GM18520 (cell line): Measurements from ENCODE around the gene NOC2L.

Source experiments
- ATAC-seq: cut with Tn5 transposase; IDR thresholded peaks from one replicate; pipeline ENCODE4 v1.9.1; 2021; ENCODE audit not compliant: unreplicated experiment

The NOC2L gene

DNA sequence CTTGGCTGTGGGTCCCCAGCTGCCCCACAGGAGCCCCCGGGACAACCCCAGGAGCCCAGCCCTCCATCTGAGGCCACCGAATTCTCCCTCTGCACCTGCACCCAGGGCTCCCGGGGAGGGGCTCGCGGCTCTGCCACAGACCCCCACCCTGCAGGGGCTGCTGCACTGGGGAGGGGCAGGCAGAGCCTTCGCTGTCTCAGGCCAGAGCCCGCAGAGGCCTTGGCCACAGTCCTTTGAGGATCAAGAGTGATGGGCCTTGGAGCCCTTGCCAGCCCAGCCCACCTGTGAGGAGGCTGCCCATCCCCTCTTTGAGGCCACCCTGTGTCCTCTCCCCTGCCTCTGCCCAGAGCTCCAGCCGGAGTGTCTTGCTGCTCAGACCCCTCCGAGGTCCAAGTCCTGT, 16.3 kb upstream of the NOC2L start:
- no peak for ATAC-seq

DNA sequence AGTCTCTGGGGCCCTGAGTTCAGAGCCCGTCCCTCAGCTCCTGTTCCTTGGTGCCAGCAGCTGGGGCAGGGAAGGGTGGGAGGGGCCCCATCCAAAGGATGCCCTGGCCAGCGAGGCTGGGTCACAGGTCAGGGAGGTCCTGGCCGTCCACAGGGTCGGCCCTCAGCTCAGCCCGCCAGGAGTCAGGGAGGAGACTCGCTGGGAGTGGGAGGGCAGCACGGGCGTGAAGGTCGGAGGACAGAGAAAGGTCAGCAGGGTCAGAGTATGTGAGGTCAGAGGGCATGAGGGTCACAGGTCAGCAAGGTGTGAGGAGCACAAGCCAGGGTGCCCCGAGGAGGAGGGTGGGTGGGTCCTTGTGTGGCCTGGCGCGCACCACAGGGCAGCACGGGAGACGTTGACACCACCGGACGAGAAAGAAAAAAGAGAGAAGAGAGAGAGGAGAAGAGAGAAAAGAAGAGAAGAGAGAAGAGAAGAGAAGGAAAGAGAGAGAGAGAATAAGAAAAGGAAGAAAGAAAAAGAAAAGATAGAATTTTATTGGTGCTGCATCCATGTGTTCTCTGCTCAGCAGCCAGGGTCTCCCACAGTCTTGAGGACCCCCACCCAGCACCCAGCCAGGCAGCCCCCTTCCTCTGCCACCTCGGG, 15.8 kb upstream of the NOC2L start:
- no peak for ATAC-seq

DNA sequence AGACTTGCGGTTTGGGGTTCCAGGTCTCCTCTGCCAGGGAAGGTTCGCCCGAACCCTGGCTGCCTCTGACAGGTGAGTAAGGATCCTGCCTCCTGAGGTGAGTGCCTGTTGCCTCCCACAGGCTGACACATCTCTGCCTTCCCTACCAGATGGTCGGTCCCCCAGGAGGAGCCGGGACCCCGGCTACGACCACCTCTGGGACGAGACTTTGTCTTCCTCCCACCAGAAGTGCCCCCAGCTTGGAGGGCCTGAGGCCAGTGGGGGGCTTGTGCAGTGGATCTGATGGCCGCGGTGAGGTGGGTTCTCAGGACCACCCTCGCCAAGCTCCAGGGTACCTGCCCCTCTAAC, 15.2 kb upstream of the NOC2L start:
- ATAC-seq = no peak

DNA sequence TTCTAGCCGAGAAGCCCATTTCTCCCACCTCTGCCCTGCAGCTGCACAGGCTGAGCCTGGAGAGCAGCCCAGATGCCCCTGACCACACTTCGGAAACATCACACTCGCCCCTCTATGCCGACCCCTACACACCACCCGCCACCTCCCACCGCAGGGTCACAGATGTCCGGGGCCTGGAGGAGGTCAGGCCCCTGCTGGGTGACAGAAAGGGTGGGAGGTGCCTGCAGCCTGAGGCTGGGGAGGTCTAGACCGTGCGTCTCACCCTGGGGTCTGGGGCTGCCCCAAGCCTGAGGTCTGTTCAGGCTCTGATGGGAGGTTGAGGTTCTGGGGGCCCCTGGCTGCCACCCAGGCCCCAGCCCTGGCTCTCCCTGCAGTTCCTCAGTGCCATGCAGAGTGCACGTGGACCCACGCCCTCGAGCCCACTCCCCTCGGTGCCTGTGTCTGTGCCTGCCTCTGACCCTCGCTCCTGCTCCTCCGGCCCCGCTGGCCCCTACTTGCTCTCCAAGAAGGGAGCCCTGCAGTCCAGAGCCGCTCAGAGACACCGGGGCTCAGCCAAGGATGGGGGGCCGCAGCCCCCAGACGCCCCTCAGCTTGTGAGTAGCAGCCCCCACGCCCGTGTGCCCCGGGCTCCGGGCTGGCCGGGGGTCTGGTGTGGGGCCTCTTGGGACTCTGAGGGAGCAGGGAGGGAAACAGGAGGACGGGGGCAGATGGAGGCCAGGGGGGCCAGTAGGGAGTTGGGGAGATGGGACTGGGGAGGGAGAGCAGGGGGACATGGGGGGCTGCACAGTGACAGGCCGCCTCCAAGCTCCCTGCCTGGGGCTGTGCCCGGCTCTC, 14.6 kb upstream of the NOC2L start:
- ATAC-seq = no peak

DNA sequence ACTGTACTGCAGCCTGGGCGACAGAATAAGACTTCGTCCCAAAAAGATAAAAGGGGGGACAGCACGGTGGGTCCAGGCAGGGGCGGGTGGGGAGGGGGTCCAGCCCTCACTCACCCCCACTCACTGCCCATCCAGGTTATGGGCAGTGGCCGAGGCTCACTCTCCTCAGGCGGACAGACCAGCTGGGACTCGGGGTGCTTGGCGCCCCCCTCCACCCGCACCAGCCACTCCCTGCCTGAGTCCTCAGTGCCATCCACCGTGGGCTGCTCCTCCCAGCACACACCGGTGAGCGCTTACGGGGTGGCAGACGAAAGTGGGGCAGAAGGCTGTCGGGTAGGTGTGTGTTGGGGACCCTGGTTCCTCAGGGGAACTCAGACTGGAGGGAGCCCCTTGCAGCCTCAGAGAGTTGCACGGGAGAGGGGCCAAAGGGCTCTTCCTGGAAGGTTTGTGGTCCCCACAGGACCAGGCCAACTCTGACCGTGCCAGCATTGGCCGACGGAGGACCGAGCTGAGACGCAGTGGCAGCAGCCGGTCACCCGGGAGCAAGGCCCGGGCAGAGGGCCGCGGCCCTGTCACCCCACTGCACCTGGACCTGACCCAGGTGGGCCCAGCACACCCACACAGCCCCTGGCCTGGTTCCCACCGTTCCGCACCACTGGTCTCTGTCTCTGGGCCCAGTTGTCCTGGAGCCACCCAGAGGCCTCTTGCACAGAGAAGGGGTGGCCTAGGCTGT, 13.8 kb upstream of the NOC2L start:
- no peak for ATAC-seq

DNA sequence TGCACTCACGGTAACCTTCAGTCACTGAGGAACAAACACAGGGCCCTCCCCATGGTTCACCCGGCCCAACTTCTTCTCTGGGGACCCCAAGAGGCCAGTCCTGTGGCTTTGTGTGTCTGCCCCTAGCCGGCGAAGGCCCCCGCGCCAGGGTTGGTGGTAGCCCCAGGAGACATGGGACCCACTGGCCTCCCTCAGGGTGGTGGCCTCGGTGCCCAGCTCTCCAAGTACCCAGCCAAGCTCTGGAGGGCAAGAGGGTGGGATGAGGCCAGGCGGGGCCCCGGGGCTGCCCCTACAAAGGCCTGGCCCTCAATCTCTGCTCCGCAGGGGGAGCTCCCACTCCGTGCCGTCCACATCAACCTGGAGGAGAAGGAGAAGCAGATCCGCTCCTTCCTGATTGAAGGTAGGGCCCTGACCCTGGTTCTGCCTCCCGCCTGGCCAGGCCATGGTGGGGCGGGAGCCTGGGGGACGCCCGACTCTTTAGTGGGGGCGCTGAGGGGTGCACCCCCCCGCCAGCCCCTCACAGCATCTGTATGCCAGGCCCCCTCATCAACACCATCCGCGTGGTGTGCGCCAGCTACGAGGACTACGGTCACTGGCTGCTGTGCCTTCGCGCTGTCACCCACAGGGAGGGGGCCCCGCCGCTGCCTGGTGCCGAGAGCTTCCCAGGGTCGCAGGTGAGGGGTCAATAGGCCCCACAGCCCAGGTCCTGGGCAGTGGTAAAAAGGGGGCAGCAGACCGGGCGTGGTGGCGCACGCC, 12.9 kb upstream of the NOC2L start:
- ATAC-seq = no peak

DNA sequence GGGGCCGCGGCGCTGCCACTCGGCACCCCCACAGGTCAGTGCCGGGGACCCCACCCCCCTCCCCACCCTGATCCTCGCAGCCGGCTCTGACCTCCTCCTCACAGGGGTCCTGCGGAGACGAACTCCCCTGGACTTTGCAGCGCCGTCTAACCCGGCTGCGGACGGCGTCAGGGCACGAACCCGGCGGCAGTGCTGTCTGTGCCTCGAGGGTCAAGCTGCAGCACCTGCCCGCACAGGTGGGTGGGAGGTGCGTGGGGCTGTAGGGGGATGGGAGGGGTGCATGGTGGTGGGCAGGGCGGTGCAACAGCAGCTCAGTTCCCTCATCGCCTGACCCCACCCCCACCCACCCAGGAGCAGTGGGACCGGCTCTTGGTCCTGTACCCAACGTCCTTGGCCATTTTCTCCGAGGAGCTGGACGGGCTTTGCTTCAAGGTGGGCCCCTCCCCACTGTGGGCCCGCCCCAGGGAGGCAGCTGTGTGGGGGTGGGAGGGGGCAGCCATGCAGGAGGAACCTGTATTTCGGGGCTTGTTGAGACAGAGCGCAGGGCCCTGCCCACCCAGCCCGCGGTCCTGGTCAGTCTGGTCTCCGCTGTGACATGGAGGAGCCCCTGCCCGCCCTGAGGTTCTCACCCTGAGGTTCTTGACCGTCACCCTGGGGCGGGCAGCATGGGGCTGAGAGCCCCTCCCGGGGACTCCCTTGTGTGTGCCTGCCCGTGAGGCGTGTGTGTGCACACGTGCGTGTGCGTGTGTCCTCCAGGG, 12.1 kb upstream of the NOC2L start:
- no peak for ATAC-seq

DNA sequence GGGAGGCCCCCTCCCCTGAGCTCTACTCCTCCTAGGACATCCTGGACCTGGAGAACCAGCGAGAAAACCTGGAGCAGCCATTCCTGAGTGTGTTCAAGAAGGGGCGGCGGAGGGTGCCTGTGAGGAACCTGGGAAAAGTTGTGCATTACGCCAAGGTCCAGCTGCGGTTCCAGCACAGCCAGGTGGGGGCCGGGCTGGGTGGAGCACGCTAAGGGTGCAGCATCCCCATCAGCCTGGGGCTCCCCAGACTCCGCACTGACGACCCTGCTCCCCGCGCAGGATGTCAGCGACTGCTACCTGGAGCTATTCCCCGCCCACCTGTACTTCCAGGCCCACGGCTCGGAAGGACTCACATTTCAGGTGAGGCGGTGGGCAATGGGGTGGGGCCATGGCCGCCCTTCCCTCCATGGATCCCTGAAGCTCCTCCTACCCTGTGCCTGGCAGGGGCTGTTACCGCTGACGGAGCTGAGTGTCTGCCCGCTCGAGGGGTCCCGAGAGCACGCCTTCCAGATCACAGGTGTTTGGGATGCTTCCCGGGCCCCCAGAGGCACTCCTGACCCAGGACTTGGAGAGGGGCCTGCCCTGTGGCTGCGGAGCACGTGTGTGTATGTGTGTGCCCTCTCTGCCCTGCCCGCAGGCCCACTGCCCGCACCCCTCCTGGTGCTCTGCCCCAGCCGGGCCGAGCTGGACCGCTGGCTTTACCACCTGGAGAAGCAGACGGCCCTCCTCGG, 11.4 kb upstream of the NOC2L start:
- no peak for ATAC-seq

DNA sequence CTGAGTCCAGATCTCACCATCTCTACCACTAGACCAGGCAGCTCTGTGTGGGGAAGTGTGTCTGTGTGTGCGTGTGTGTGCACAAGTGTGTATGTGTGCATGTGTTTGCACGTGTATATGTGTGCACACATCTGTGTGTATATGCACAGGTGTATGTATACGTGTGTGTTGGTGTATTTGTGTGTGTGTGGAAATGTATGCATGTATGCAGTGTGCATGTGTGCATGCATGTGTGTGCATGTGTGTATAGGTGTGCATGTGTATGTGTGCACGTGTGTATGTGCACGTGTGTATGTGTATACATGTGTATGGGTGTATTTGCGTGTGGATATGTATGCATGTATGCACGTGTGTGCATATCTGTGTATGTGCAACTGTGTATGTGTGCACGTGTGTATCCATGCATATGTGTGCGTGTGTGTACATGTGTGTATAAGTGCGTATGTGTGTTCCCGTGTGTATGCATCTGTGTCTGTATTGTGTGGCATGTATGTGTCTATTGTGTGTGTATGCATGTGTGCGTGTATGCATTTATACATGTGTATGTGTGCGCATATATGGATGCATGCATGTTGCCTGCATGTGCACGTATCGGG, 10.3 kb upstream of the NOC2L start:
- ATAC-seq = no peak

DNA sequence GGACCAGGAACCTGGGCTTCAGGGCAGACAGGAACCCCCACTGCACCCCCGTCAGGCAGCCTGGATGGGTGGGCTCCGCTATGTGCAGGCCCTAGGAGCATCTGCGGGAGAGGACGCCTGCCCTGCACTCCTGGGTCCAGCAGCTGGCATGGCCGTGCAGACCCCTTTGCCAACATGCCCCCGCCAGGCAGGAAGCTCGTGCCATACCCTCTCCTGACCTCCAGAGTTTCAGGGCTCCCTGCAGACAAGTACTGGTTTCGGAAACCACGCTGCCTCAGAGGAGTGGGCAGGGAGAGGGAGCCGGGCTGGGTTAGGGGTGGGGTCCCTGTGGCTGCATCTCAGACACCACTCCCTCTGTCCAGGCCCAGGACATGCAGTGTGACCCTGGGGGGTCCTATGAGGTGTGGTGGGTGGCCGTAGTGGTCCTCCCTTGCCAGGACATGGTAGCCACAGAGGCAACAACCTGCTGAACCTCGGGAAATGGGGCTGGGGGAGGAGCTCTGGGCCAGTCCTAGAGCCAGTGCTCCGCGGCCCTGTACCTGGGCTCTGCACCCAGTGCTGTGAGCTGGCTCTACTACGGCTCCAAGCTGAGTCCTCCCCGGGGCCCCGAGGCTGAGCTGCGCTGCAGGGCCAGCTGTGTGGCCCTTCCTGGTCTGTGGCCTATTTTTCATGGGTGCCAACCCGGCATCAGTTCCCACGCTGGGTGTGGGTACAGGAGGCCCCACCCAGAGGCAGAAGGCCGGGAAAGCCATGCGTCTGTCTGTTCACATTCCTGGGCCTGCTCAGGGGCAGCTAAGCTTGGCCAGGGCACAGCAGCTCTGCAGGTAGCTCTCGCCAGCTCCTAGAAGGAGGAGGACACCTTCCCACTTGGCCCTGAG, 8.6 kb upstream of the NOC2L start:
- no peak for ATAC-seq

DNA sequence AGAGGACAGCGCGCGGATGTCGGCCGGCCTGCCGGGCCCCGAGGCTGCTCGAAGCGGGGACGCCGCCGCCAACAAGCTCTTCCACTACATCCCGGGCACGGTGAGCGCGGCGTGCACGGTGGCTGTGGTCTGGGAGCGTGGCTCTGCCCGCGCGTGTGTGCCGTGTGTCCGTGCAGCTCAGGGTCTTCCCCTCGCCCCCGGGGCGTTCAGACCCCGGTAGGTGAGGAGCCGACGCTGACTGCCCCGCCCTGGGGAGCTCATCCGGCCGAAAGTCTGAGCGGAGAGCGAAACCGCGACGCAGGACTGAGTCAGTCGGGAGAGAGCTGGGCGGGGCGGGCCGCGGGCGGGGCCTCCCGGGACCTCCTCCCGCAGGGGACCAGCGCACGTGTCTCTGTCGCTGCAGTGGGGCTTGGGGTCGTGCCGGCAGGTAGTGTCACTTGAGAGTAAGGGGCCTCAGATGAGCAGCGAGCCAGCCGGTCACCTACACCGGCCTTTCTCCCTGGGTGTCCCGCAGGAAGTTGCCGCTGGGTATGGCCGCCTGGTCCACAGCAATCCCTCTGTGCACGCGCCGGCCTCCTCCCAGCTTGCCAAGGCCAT, 7.7 kb upstream of the NOC2L start:
- ATAC-seq = no peak

DNA sequence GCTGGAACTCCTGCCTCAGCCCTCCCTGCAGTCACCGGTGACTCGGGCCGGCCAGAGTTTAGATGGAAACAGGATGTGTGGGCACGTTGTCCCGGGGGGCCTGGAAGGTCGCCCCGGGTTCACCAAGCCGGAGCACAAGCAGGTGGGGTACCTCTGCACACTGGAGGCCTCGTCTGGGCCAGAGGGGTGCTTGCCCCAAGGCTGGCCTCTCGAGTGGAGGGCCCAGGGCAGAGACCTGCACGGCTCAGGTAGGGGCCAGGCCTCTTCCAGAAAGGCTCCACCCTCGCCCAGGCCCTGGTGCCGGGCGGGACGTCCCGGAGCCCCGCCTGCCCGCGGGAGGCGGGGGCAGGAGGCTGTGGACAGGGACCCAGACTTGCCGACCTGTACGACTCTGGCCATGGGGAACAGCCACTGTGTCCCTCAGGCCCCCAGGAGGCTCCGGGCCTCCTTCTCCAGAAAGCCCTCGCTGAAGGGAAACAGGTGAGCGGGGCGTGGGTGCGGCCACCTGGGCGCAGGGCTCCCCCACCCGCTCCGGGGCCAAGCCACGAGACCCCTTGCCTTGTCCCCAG, 7.2 kb upstream of the NOC2L start, which contains the start of gene PLEKHN1:
Gene PLEKHN1, plus strand, starts transcription at position 348 of the 569 bp plus-strand sequence. Its CDS starts 50 bp downstream, at position 398.
- no peak for ATAC-seq

DNA sequence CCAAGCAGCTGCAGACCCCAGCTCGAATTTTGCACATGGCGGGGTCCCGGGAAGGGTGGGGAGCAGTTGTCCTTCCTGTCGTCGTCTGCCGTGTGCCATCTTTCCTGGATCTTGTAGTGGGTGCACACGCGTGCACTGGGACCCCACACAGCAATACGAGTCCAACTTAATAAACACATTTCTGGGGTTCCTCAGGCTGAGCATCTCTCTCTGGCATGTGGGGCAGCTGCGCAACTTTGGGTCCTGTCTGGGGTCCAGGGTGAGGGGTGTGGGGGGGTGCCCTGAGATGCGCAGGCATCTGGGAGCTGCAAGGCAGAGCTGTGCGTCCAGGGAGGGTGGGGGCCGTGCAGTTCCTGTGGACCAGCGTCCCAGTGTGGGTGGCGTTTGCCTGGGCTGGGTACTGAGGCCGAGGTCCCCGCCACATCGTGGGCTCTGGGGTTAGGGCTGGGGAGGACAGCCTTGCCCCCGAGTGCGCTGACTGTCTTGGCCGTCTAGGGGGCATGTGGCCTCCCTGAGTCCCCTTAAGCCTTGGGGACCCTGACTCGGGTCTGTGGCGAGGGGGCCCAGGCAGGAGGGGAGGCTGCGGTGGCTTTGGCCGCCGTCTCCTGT, 6.6 kb upstream of the NOC2L start:
- no peak for ATAC-seq

DNA sequence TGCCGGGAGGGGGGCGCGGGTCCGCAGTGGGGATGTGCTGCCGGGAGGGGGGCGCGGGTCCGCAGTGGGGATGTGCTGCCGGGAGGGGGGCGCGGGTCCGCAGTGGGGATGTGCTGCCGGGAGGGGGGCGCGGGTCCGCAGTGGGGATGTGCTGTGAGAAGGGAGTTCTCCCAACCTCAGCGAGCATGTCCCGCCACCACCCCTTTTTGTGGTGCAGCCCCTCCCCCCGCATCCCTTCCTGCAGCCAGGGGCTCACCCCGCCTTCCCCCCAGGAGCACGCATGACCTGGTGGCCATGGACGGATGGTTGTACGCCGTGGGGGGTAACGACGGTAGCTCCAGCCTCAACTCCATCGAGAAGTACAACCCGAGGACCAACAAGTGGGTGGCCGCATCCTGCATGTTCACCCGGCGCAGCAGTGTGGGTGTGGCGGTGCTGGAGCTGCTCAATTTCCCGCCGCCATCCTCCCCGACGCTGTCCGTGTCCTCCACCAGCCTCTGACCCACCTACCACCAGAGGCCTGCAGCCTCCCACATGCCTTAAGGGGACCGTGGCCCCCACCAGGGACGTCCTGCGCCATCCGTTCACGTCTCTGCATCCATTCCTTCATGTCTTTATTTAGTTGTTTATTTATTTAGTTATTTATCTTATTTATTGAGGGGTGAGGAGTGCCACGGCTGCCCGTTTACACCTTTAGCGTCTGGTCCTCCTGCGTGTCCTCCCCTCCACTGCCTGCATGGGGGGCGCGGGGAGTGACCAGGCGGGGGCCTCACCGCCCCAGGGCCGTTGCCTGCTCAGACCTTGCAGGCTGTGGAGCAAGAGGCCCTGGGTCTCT, 5.9 kb upstream of the NOC2L start:
- no peak for ATAC-seq

DNA sequence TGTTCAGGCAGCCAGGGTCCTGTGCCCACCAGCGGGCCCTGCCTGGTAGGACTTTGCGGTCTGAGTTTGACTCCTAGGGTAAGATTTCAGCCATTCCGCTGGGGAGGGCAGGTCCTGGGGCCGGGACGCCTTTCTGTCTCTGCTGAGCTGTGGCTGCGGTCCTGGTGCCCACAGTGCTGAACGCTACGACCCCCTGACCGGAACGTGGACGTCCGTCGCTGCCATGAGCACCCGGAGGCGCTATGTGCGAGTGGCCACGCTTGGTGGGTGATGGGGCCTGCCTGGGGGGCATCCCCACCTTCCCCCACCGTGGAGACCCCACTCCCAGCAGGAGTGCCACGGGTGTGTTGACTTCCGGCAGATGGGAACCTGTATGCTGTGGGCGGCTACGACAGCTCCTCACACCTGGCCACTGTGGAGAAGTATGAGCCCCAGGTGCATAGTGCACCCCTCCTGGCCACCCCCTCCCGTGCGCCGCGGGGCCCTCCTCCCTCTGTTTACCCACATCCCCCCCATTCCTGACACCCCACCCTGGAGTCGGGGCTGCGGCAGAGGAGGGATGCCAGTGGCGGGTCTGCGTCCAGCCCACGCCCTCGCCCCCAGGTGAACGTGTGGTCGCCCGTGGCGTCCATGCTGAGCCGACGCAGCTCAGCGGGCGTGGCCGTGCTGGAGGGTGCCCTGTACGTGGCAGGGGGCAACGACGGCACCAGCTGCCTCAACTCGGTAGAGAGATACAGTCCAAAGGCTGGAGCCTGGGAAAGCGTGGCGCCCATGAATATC, 4.9 kb upstream of the NOC2L start:
- ATAC-seq = no peak

DNA sequence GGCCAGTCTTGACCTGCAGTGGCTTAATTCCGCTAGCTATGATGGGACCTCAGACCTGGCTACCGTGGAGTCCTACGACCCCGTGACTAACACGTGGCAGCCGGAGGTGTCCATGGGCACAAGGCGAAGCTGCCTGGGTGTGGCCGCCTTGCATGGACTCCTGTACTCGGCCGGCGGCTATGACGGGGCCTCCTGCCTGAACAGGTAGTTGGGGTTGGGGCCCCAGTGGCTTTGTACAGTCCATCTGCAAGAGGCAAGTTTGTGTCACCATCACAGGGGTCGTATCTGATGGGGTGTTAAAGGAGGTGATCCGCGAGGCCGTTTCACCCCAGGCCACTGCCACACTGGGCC, 4.2 kb upstream of the NOC2L start:
- no peak for ATAC-seq
